GM21619 (cell line): ENCODE measurements around the gene TRNAU1AP.
A peak's percentile ranks its signal among the peaks of the same experiment; 100 is the strongest.
"Not testable (repeated sequence)": the region's sequence is repeated elsewhere in the genome, so short reads cannot be mapped to it uniquely, and the experiment has no call there.

Experiments
- ATAC-seq: cut with Tn5 transposase; IDR thresholded peaks from one replicate; pipeline ENCODE4 v1.9.1; 2021; ENCODE audit not compliant: unreplicated experiment

Gene TRNAU1AP

GRCh38 chr1:28552758-28553663 lies at the start of gene TRNAU1AP:
TSS of gene TRNAU1AP (plus strand) at chr1:28553085. CDS start at chr1:28553111, 26 bp downstream.
- peak; percentile 88 for ATAC-seq

GRCh38 chr1:28503117-28503516 lies 49.8 kb upstream of the TRNAU1AP start:
- ATAC-seq = no peak

GRCh38 chr1:28505406-28506187 lies 47.3 kb upstream of the TRNAU1AP start, which contains the start of gene RCC1:
TSS of gene RCC1 (plus strand) at chr1:28506043. CDS start at chr1:28529867, 23,824 bp downstream.
- ATAC-seq = peak; percentile 85

GRCh38 chr1:28506907-28507246 lies 46.0 kb upstream of the TRNAU1AP start:
- ATAC-seq = no peak

- ATAC-seq = no peak
These were observed 45.6 kb upstream of the TRNAU1AP start for GRCh38 chr1:28507247-28507645.

- ATAC-seq = no peak
These were observed 45.0 kb upstream of the TRNAU1AP start for GRCh38 chr1:28507646-28508434.

GRCh38 chr1:28508435-28508754 lies 44.5 kb upstream of the TRNAU1AP start:
- no peak for ATAC-seq

GRCh38 chr1:28509705-28510272 lies 43.1 kb upstream of the TRNAU1AP start:
- ATAC-seq = no peak

GRCh38 chr1:28510273-28510969 lies 42.5 kb upstream of the TRNAU1AP start:
- ATAC-seq = no peak

GRCh38 chr1:28510970-28511440 lies 41.9 kb upstream of the TRNAU1AP start:
- no peak for ATAC-seq

GRCh38 chr1:28512058-28512611 lies 40.8 kb upstream of the TRNAU1AP start:
- ATAC-seq = no peak

- ATAC-seq = not testable (repeated sequence)
These were observed 38.4 kb upstream of the TRNAU1AP start for GRCh38 chr1:28514445-28514933.

- no peak for ATAC-seq
These were observed 36.3 kb upstream of the TRNAU1AP start for GRCh38 chr1:28516518-28516956.

GRCh38 chr1:28517649-28517999 lies 35.3 kb upstream of the TRNAU1AP start:
- peak; percentile 5 for ATAC-seq

GRCh38 chr1:28518000-28518744 lies 34.7 kb upstream of the TRNAU1AP start:
- peak; percentile 61 for ATAC-seq

- ATAC-seq = no peak
These were observed 34.0 kb upstream of the TRNAU1AP start for GRCh38 chr1:28518745-28519341.

- ATAC-seq = no peak
These were observed 32.7 kb upstream of the TRNAU1AP start for GRCh38 chr1:28519946-28520725.

- not testable (repeated sequence) for ATAC-seq
These were observed 32.1 kb upstream of the TRNAU1AP start for GRCh38 chr1:28520796-28521195.
